SK-N-SH treated with all-trans-retinoic acid at 6 μM for 48 hours (cell line): ENCODE measurements around the gene NSD1.

Experiments
- ATAC-seq: fragments of 200-7000 bp; cut with Tn5 transposase; 3 replicates; pipeline ENCODE4 v1.9.1; 2020; ENCODE audit warnings: mild to moderate bottlenecking, moderate library complexity
- BACH2 ChIP-seq: fragments of 250-450 bp; sonication (Bioruptor Pico); IDR thresholded peaks from 2 replicates; pipeline ENCODE4 v1.9.0; 2021; ENCODE audit warnings: mild to moderate bottlenecking, borderline replicate concordance
- CREB5 ChIP-seq: fragments of 250-450 bp; sonication (Bioruptor Pico); IDR thresholded peaks from 2 replicates; pipeline ENCODE4 v1.5.1; 2020; ENCODE audit warnings: low read depth, mild to moderate bottlenecking, moderate library complexity
- CSDC2 ChIP-seq: fragments of 250-450 bp; sonication (Bioruptor Pico); IDR thresholded peaks from 2 replicates; pipeline ENCODE4 v1.5.0; 2020; ENCODE audit warnings: mild to moderate bottlenecking, moderate library complexity
- CSRNP3 ChIP-seq: fragments of 250-450 bp; sonication (Bioruptor Pico); IDR thresholded peaks from 2 replicates; pipeline ENCODE4 v1.5.1; 2021; ENCODE audit warnings: mild to moderate bottlenecking, moderate library complexity
- ESRRG ChIP-seq: fragments of 250-450 bp; sonication (Bioruptor Pico); IDR thresholded peaks from 2 replicates; pipeline ENCODE4 v1.6.1; 2021; ENCODE audit warnings: mild to moderate bottlenecking
- GLIS3 ChIP-seq: fragments of 250-450 bp; sonication (Bioruptor Pico); IDR thresholded peaks from 2 replicates; pipeline ENCODE4 v1.5.0; 2020; ENCODE audit warnings: mild to moderate bottlenecking, moderate library complexity
- OSR1 ChIP-seq: fragments of 250-450 bp; sonication (Bioruptor Pico); IDR thresholded peaks from 2 replicates; pipeline ENCODE4 v1.8.0; 2022; ENCODE audit warnings: moderate library complexity, mild to moderate bottlenecking, inconsistent platforms
- PATZ1 ChIP-seq: fragments of 250-450 bp; sonication (Bioruptor Pico); IDR thresholded peaks from 2 replicates; pipeline ENCODE4 v1.8.0; 2020; ENCODE audit warnings: mild to moderate bottlenecking, moderate library complexity, borderline replicate concordance
- POU6F1 ChIP-seq: fragments of 250-450 bp; sonication (Bioruptor Pico); IDR thresholded peaks from 2 replicates; pipeline ENCODE4 v1.8.0; 2021; ENCODE audit warnings: low read depth, mild to moderate bottlenecking, moderate library complexity, borderline replicate concordance
- PPARA ChIP-seq: fragments of 250-450 bp; sonication (Bioruptor Pico); IDR thresholded peaks from 2 replicates; pipeline ENCODE4 v1.5.0; 2020; ENCODE audit warnings: mild to moderate bottlenecking, borderline replicate concordance
- RARB ChIP-seq: fragments of 250-450 bp; sonication (Bioruptor Pico); IDR thresholded peaks from 2 replicates; pipeline ENCODE4 v1.8.0; 2021; ENCODE audit warnings: mild to moderate bottlenecking, moderate library complexity
- TCF4 ChIP-seq: fragments of 250-450 bp; sonication (Bioruptor Pico); IDR thresholded peaks from 2 replicates; pipeline ENCODE4 v1.8.0; 2021; ENCODE audit warnings: mild to moderate bottlenecking, moderate library complexity, borderline replicate concordance
- TSHZ2 ChIP-seq: fragments of 250-450 bp; sonication (Bioruptor Pico); IDR thresholded peaks from 2 replicates; pipeline ENCODE4 v1.5.0; 2020; ENCODE audit warnings: mild to moderate bottlenecking, moderate library complexity
- ZC3H10 ChIP-seq: fragments of 250-450 bp; sonication (Bioruptor Pico); IDR thresholded peaks from 2 replicates; pipeline ENCODE4 v1.5.1; 2021; ENCODE audit warnings: mild to moderate bottlenecking, moderate library complexity
- ZFP3 ChIP-seq: fragments of 250-450 bp; sonication (Bioruptor Pico); IDR thresholded peaks from 2 replicates; pipeline ENCODE4 v1.5.0; 2020; ENCODE audit warnings: mild to moderate bottlenecking, moderate library complexity
- ZNF70 ChIP-seq: fragments of 450-650 bp; formaldehyde crosslinking; IDR thresholded peaks from 2 replicates; pipeline ENCODE4 v1.5.0; 2020; ENCODE audit warnings: mild to moderate bottlenecking, moderate library complexity

NSD1 gene

GRCh38 chr5:177311723-177312648, 178.4 kb downstream of the NSD1 start, which contains the start of gene MXD3 (continued):
- TF ChIP-seq POU6F1 (CRISPR knock-in tag), result no peak

- TF ChIP-seq CSRNP3 (no peak), ZNF70 (CRISPR knock-in tag) (no peak), TSHZ2 (CRISPR knock-in tag) (no peak), CSDC2 (no peak), BACH2 (CRISPR knock-in tag) (no peak)
- ATAC-seq, result peak; percentile 10
Observed at GRCh38 chr5:177312649-177313181, 179.1 kb downstream of the NSD1 start.

GRCh38 chr5:177313561-177314259, 180.1 kb downstream of the NSD1 start:
- no peak for ATAC-seq
- no peak for TF ChIP-seq PATZ1 (CRISPR knock-in tag)
- no peak for TF ChIP-seq TCF4 (CRISPR knock-in tag)
- TF ChIP-seq CREB5 (CRISPR knock-in tag), result no peak
- no peak for TF ChIP-seq PPARA
- TF ChIP-seq OSR1 (CRISPR knock-in tag), result no peak
- TF ChIP-seq GLIS3, result no peak
- TF ChIP-seq ZNF70 (CRISPR knock-in tag), result no peak
- TF ChIP-seq RARB (CRISPR knock-in tag), result no peak
- no peak for TF ChIP-seq ESRRG (CRISPR knock-in tag)
- TF ChIP-seq CSDC2, result no peak
- no peak for TF ChIP-seq POU6F1 (CRISPR knock-in tag)
- no peak for TF ChIP-seq ZFP3 (CRISPR knock-in tag)
- no peak for TF ChIP-seq ZC3H10
- TF ChIP-seq, all 23 proteins: peak for 0
